GM19463 (cell line): Measurements from ENCODE around the gene GPR137.
"Not testable (repeated sequence)": the region's sequence is repeated elsewhere in the genome, so short reads cannot be mapped to it uniquely, and the experiment has no call there.

Experiments
- ATAC-seq: cut with Tn5 transposase; IDR thresholded peaks from one replicate; pipeline ENCODE4 v1.9.1; 2021; ENCODE audit warnings: mild to moderate bottlenecking, moderate library complexity; ENCODE audit not compliant: unreplicated experiment

GPR137 gene

DNA sequence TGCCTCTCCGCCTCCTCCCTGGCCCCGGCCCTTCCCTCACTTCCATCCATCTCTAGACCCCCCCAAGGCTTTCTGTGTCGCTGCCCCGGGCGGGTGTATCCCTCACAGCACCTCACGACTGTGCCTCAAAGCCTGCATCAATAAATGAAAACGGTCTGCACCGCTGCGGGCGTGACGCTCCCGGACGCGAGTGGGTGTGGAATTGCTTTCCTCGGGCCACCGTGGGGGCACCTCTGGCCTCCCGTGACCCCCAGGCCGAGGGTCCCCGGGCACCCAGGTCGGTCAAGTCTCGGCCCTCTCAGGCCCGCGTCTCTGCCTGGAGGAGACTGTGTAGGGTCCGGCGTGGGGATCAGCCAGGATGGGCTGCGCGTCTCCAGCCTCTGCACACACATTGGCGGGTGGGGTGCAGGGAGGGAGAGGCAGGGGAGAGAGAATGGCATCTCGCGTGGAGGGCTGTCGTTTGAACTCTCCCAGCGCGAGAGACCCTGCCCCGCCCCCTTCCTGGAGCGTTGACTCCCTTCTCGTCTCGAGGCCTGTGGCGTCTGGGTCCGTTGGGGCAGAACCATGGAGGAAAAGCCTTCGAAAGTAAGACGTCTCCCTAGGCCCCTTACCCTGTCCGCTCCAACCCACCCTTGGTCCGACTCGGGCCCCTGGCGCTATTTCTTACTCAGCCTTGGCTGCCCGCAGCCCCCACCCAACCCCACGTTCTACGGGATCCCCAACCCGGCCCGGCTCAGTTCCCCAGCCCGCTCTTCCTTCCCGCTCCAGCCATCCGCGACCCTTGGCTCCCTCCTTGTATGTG lies 14.4 kb downstream of the GPR137 start, which contains the start of gene CATSPERZ:
CATSPERZ (plus strand) TSS at position 512 of the 802 bp plus-strand sequence; CDS start at position 565, 53 bp downstream.
- no peak for ATAC-seq

DNA sequence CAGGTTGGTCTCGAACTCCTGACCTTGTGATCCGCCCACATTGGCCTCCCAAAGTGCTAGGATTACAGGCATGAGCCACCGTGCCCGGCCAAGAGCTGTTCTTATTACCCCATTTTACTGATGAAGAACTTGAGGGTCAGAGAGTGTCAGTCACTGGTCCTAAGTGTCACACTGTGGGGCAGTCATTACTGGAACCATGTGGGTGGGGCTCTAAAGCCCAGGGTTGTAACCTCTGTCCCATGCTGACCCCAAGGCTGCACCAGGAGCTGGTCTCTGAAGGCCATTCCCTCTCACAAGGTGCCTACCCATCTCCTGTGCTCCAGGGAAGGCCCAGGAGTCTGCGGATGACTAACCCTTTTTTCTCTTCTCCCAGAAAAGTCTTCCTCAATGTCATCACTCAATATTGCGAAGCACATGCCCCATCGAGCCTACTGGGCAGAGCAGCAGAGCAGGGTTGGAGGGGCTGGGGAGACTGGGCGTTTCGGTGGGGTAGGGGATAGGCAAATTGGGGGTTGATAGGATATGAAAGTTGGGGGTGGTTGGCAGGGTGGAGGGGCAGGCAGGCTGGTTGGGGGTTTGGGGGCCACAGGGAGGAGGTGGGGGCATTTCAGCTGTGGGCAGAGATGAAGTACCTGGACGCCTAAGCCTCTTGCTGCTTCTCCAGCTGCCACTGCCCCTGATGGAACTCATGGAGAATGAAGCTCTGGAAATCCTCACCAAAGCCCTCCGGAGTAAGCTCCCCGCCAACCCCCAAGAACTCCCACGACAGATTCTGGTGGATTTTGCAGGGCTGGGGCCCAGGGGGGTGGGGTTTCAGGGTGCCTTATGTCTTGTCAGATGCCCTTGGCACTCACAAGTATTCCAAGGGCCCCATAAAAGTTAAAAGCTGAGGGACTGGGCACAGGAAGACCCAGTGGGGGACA lies 17.7 kb downstream of the GPR137 start:
- ATAC-seq = no peak

DNA sequence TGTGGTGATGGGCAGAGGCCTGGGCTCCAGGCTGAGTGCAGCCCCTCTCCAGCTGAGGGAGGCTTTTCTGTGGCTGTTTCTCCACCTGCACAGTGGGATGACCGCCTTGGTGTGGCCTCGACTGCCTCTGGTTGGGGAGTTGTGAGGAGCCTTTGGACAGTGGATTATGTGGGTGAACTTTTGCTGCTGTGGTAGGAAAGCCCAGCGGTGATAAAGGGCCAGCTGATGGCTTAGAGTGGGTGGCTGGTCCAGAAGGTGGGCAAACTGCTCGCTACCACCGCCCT lies 18.3 kb downstream of the GPR137 start:
- no peak for ATAC-seq

DNA sequence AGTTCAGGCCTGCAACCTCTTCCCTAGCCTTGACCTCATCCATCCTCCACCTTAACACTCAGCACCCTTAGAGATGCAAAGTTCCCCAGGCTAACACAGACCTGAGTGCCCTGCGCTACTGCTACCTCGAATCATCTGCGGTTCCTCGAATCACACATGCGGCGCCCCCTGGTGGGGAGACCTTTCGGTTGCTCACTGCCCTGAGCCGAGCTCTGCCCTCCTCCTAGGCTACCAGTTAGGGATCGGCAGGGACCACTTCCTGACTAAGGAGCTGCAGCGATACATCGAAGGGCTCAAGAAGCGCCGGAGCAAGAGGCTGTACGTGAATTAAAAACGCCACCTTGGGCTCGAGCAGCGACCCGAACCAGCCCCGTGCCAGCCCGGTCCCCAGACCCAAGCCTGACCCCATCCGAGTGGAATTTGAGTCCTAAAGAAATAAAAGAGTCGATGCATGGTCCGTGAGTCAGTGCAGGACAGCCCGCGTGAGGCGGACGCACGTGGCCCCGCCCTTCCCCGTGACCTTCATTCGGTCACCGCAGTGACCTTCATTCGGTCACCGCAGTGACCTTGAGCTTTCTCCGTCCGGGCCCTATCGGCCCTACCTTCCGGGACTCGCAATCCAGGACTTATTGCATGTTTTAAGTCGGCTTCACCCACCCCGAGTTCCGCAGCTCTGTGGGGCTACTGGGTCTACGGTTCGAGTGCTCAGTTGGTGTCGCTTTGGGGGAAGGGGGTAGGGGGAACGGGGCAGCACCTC lies 18.8 kb downstream of the GPR137 start:
- ATAC-seq = peak; percentile 30

DNA sequence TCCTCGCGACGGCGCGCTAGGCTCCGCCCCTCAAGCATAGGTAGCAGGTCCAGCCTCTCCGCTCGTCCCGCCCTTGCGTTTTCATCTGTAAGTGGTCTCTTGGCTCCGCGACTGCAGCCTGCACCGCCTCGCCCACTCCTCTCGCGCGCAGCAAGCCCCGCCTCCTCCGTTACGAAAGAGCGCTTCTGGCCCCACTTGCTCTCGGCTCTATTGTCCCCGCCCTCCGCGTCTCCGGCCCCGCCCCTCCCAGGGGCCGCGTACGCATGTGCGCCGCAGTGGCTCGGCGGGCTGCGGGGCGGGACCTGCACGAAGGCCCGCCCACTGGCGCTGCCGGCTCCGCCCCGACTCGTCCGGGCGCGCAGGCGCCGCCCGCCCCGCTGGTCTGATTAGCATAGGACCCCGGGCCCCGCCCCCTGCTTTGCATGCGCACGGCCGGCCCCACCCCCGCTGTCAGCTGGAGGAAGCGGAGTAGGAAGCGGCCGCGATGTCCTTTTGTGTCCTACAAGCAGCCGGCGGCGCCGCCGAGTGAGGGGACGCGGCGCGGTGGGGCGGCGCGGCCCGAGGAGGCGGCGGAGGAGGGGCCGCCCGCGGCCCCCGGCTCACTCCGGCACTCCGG lies 19.5 kb downstream of the GPR137 start, which contains the start of gene ESRRA:
ESRRA (plus strand) TSS at position 450 of the 616 bp plus-strand sequence. CDS start 1,656 bp downstream, outside the sequence.
- ATAC-seq = peak; percentile 69

DNA sequence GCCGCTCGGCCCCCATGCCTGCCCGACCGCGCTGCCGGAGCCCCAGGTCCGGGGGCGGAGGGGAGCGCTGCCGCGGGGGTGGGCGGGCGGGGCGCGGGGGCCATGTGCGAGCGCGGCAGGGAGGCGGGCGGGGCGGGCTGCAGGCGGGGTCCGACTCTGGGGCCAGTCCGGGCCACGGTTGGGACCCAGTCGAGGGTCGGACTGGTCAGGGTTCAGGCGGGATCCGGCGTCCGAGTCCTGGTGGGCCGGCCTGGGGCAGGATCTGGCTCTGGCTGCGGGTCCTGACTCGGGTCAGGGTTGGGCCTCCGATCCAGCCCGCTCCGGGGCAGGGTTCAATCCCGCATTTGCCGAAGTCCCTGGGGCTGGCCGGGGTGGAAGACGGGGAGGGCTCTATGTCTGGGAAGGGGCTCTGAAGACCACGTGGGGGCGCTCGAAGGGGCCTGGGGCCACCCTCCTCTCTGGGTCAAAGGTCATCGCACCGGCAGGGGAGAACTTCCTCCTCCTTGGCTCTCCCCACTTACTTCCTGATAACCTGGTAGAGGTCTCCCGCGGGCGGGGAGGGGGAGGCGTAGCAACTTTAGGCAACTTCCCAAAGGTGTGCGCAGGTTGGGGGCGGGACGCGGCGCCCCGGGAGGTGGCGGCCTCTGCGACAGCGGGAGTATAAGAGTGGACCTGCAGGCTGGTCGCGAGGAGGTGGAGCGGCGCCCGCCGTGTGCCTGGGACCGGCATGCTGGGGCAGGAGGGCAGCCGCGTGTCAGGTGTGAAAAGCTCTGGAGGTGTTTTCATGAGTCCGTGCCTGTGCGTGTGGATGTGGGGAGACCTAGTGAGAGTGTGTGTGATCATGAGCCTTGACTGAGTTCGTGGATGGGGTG lies 20.3 kb downstream of the GPR137 start:
- no peak for ATAC-seq

DNA sequence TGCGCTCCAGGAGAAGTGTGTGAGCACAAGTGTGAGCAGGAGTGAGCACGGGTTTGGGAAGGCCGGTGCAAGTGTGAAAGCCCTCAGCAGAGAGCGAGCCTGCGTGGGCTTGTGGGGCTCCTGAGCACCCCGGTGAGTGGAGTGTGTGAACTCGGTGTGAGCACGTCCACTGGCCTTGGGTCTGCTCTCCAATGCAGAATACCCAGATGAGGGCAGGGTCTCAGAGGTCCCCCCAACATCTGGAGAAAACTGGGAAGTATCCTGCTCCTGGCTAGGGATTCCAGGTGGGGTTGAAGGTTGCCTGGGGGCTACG lies 20.9 kb downstream of the GPR137 start:
- ATAC-seq = no peak

DNA sequence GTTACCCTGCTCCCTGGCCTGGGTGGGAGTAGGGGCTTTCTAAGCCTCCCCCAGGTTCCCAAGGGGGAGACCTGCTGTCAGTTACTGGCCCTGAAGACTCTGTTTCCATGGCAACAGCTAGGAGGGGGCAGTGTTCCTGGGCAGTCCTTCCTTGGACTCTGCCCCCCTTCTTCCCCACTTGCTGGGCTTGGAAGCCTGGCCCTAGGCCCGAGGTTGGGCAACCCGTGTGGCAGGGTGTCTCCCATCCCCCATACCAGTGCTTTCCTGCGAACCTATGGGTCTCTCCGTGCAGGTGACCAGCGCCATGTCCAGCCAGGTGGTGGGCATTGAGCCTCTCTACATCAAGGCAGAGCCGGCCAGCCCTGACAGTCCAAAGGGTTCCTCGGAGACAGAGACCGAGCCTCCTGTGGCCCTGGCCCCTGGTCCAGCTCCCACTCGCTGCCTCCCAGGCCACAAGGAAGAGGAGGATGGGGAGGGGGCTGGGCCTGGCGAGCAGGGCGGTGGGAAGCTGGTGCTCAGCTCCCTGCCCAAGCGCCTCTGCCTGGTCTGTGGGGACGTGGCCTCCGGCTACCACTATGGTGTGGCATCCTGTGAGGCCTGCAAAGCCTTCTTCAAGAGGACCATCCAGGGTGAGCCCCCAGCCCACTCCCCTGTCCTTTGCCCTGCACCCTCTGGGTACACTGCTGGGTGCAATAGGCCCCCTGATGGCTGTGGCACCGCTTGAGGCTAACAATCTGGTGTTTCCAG lies 21.4 kb downstream of the GPR137 start:
- ATAC-seq = no peak

DNA sequence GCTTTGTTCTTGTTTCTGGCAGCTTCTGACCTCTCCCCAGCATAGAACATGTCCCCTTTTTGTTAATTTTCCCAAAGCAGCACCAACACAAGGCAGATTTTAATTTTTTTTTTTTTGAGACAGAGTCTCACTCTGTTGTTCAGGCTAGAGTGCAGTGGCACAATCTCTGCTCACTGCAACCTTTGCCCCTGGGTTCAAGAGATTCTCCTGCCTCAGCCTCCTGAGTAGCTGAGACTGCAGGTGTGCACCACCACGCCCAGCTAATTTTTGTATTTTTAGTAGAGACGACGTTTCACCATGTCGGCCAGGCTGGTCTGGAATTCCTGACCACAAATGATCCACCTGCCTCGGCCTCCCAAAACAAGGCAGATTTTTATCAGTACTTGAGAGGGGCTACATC lies 22.1 kb downstream of the GPR137 start:
- ATAC-seq = not testable (repeated sequence)

DNA sequence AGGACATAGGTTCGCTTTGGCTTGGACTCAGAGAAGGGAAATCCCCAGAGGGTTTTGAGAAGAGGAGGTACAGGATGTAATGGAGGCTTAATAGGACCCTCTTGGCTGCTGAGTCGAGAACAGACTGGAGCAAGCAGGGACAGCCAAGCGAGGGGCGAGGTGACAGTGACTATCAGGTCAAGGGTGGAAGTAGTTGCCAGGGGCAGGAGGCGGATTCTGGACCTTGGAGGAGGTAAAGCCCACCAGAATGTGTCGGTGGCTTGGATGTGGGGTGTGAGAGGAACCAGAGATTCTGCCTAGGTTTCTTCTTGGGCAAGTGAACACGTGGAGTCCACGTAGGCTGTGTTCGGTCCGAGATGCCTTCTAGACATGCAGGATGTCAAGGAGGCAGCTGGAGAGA lies 27.3 kb downstream of the GPR137 start:
- ATAC-seq = no peak

DNA sequence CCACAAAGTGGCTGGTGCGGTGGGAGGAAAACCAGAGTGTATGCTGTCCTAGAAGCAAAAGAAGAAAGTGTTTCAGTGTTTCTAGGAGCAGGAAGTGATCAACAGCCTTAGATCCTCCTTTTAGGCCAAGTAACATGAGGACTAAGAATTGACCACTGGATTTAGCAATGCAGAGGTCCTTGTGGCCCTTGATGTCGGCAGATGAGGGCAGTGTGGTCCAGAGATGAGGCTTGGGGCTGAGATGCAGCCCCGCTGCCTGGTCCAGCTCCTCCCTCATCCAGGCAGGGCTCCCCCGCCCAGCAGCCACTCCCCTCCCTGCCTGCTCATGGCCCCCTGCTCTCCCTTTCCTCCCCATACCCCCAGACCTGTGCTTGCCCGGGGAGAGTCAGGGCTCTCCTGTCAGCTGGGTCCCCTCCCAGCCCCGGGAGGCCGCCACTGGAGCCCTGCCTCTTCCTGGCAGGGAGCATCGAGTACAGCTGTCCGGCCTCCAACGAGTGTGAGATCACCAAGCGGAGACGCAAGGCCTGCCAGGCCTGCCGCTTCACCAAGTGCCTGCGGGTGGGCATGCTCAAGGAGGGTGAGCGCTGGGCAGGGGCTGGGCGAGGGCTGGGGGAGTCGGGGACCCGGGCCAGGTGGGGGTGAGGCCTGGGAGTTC lies 28.0 kb downstream of the GPR137 start:
- ATAC-seq = no peak

DNA sequence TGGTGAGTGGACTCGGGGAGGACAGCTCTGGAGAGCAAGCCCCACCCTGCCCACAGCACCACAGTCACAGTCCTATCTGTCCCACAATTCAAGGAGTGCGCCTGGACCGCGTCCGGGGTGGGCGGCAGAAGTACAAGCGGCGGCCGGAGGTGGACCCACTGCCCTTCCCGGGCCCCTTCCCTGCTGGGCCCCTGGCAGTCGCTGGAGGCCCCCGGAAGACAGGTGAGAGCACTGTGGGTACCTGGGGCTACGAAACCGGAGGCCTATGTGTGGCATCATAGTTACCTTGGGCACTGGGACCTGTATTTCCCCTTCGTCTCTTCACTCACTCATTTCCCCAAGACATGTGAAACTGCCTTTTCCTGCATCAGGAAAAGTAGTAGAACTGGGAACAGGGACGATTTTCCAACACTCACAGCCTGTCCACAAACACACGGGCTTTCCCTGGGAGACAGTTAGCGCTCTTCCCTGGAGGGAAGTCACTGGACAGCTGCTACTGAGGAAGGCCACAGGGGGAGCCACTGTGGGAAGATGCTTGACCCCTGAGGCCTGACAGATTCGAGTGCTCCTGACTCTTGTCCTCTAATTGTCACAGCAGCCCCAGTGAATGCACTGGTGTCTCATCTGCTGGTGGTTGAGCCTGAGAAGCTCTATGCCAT lies 28.6 kb downstream of the GPR137 start:
- no peak for ATAC-seq

DNA sequence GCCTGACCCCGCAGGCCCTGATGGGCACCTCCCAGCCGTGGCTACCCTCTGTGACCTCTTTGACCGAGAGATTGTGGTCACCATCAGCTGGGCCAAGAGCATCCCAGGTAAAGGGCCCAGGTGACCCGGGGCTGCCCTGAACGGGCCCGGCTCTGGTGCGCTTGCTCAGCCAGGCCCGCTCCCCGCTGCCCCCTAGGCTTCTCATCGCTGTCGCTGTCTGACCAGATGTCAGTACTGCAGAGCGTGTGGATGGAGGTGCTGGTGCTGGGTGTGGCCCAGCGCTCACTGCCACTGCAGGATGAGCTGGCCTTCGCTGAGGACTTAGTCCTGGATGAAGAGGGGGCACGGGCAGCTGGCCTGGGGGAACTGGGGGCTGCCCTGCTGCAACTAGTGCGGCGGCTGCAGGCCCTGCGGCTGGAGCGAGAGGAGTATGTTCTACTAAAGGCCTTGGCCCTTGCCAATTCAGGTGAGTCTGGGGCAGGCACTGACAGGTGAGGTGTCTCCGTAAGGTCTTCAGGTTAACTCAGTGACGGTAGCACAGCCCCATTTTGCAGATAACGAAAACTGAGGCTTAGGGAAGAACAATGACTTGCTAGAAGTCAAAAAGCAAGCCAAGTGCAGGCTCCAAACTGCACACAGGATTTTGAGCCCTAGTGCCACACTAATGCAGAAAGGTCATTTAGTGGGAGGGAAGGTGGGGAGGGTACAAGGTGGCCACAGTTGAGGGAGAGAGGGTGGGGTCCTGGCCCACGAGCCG lies 29.3 kb downstream of the GPR137 start:
- no peak for ATAC-seq

DNA sequence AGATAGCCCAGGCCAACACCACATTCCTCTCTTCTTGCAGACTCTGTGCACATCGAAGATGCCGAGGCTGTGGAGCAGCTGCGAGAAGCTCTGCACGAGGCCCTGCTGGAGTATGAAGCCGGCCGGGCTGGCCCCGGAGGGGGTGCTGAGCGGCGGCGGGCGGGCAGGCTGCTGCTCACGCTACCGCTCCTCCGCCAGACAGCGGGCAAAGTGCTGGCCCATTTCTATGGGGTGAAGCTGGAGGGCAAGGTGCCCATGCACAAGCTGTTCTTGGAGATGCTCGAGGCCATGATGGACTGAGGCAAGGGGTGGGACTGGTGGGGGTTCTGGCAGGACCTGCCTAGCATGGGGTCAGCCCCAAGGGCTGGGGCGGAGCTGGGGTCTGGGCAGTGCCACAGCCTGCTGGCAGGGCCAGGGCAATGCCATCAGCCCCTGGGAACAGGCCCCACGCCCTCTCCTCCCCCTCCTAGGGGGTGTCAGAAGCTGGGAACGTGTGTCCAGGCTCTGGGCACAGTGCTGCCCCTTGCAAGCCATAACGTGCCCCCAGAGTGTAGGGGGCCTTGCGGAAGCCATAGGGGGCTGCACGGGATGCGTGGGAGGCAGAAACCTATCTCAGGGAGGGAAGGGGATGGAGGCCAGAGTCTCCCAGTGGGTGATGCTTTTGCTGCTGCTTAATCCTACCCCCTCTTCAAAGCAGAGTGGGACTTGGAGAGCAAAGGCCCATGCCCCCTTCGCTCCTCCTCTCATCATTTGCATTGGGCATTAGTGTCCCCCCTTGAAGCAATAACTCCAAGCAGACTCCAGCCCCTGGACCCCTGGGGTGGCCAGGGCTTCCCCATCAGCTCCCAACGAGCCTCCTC lies 30.2 kb downstream of the GPR137 start:
- not testable (repeated sequence) for ATAC-seq

DNA sequence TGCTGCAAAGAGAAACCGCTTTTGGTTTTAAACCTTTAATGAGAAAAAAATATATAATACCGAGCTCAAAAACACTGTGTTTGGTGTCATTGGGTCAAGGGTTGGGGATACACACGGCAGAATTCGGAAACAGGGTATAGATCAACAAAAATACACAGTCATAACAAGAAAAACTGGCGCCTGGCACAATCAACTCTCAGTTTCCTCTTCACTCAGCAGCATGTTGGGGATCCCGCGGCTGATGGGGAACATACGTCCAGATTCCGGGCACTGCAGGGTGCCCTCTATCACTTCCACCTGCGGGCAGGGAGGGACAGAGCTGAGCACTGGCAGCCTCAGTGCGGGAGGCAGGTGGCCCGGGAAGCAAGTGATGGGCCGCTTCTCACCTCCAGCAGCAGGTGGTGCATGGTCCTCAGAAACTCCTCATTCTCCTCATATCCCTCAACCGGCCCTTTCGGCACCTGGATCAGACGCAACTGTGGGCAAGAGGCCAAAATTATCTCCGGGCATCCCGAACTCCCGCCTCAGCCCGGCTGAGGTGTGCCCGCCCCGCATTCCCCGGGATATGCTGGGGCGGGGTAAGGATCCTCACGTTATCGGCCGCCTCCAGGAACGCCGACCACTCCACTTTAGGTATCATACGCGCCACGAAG lies 31.1 kb downstream of the GPR137 start:
- no peak for ATAC-seq

DNA sequence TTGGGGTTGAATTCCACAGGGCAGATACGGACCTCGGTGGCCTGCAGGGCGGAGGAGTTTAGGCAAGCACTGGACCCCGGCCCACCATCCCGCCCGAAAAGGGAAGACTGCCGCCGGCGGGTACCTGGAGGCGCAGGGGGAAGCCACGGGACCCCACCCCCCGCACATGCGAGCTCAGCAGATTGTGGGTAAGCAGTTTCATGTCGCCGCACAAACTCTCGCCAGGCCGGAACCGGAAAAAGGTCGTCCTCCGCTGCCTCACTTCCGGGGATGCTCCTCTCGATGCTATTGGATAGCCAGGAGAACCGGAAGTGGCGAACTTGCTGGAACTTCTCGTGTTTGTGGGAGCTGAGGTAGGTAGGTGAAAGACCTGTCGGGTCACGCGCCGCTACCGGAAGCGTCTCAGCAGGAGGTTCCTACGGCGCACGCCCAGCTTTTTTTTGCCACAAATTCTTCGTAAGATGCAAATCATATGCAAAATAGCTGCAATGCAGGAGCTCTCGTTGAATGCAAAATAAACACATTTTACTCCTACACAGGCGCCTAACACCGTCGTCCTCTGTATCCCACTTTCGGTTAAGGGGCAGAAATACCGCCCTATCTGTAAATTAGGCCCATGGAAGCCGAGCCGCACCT lies 31.8 kb downstream of the GPR137 start, which contains the start of gene TRMT112:
TRMT112 (minus strand) TSS at position 235 of the 636 bp plus-strand sequence; CDS start at position 202, 33 bp downstream.
- ATAC-seq = peak; percentile 46
